Dedifferentiated amniotic fluid mesenchymal stem cell (primary cell): ENCODE data around the gene PTRH1.
A peak's percentile ranks its signal among the peaks of the same experiment; 100 is the strongest.

Source experiments
- DNase-seq: peaks from one replicate; pipeline ENCODE4 v3.0.0-alpha.2; 2016; ENCODE audit errors: extremely low spot score

PTRH1 gene

DNA sequence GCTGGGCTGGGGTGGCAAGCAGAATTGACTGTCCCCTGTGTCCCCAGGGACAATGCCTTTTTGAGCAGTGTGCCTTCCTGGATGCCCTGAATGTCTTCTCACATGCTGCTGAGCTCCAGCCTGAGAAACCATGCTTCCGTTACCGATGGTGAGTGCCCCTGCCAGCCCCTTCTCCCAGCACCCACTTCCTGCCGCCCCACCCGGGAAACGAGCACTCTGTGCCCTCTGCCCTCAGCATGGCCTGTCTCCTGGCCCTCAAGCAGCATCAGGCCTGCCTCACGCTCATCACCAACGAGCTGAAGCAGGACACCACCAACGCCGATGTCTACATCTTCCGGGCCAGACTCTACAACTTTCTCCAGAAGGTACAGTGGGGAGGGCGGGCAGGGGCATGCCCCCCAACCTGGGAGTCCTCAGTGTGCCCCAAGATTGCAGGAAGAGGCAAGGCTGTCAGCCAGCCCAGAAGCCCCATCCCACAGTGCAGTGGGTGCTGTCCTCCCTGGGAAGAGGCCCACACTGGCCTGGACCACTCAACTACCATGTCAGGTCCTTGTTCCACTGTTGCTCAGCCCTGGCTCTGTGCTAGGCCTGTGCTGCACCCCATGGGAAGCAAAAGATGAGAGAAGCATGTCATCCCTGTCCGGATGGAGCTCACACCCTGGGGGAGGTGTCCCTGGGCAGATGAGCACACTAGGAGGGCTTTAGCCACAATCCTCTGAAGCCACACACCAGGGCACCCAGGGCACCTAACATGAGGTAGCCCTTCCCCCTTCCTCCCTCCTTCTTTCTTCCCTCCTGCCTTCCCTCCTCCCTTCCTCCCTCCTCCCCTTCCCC lies 4.8 kb upstream of the PTRH1 start:
- DNase-seq = no peak

DNA sequence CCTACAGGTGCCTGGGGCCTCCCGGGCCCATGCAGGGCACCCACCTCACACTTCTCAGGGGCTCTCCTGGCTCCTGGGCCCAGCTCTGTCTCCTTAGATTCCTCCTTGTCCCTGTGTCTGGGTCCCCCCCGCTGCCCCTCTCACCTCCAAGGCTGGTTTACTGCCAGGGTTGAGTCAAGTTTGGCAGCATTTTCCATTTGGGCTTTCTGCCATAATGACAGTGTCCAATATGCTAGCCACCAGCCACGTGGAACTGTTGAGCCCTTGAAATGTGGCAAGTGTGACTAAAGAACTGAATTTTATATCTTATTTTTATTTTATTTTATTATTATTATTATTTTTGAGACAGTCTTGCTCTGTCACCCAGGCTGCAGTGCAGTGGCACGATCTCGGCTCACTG lies 2.3 kb upstream of the PTRH1 start:
- no peak for DNase-seq

DNA sequence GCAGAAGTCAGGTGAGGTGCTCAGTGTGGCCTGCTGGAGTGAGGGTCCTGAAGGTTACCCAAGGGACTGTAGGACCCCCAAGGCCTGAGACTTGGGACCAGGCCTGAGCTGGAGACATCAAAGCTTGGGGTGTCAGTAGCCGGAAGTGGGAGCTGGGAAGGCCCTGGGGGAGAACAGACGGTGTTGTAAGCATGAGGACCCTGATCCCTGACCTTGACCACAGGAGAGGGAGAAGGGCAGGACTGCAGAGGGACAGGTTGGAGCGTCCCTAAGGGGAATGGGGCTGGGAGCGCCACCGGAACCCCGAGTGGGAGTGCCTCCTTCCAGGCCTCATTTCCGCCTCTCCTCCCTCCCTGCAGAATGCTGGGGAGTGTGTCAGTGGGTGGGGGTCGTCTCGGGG lies 949 bp upstream of the PTRH1 start:
- DNase-seq = no peak

GRCh38 chr9:127714951-127715469 lies 453 bp downstream of the PTRH1 start:
- no peak for DNase-seq

- no peak for DNase-seq
These were observed 1.3 kb downstream of the PTRH1 start for GRCh38 chr9:127714020-127714750.

GRCh38 chr9:127712867-127713266 lies 2.6 kb downstream of the PTRH1 start:
- DNase-seq = no peak

GRCh38 chr9:127712371-127712770 lies 3.1 kb downstream of the PTRH1 start:
- DNase-seq = no peak

DNA sequence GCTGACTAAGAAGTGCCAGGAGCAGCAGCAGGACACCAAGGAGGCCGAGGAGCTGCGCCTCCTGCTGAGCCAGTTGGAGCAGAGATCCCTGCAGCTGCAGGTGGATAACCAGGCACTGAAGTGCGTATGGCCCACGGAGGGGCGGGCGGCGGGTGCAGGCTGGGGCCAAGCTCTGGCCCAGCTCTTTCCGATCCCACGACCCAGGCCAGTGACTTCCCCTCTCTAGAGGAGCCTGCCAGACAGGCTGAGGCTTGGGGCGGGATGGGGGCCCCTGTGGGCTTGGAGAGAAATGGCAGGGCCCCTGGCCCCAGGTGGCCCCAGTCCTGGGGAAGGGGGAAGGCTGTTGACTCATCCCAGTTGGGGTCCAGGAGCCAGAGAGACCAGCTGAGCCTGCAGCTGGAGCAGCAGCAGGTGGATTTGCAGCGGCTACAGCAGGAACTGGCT lies 3.6 kb downstream of the PTRH1 start:
- DNase-seq = no peak

DNA sequence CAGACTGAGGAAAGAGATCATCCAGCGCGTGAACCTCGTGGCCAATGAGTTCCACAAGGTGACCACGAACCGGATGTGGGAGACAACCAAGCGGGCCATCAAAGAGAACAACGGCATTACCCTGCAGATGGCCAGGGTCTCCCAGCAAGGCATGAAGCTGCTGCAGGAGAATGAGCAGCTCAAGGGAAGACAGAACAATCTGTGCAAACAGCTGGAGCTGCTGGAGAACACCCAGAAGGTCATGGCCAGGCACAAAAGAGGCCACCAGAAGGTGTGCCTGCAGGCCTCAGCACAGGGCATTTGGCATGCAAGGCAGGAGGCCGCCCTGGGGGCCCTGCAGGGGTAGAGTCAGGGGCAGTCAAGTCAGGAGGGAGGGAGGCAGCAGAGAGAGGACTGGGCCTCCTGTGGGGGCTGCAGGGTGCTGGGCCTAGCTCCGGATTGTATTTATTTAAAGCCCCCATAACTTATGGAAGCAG lies 4.2 kb downstream of the PTRH1 start:
- DNase-seq = no peak

- DNase-seq = no peak
These were observed 5.2 kb downstream of the PTRH1 start for GRCh38 chr9:127710204-127710783.

DNA sequence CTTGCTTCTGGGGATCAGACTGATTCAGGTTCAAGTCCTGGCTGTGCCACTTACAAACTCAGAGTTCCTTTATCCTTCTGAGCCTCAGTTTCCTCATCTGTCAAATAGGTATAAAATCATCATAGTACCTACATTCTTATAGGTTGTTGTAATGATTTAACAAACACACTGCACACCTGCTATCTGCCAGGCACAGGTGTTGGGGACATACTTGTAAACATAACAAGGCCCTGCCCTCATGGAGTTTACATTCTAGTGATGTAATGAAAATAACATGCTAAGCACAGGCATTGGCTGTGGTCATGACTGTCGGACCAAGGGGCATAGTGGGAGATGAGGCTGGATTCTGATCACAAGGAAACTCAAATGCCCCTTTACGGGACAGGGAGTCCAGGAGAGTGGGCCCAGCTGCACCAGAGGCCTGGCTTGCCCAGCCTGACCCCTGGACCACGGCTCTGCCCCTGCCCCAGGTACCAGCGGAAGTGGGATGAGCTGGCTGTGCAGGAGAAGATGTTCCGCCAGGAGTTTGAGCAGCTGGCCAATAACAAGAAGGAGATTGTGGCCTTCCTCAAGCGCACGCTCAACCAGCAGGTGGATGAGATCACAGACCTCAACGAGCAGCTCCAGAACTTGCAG lies 6.4 kb downstream of the PTRH1 start:
- DNase-seq = no peak

- no peak for DNase-seq
These were observed 7.7 kb downstream of the PTRH1 start for GRCh38 chr9:127707766-127708165.

DNA sequence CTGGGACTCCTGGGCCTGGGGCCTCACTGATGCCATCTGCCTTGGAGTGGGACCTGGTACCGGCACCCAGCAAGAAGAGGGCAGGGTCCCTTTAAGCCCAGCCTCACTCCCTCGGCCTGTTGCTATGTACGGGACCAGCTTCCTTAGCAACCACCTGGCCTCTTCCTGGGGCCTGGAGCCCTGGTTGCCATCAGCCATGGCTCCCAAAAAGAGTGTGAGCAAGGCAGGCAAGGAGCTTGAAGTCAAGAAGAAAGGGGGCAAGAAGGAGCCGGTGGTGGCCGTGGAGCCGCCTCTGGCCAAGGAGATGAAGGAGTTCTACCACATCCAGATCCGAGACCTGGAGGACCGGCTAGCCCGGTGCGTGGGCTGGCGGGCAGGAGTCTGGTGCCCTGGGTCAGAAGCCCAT lies 8.6 kb downstream of the PTRH1 start, which contains the start of gene CFAP157:
Gene CFAP157 (plus strand): TSS at position 153 of the 406 bp plus-strand sequence. CDS start 44 bp downstream, at position 197.
- DNase-seq = no peak

DNA sequence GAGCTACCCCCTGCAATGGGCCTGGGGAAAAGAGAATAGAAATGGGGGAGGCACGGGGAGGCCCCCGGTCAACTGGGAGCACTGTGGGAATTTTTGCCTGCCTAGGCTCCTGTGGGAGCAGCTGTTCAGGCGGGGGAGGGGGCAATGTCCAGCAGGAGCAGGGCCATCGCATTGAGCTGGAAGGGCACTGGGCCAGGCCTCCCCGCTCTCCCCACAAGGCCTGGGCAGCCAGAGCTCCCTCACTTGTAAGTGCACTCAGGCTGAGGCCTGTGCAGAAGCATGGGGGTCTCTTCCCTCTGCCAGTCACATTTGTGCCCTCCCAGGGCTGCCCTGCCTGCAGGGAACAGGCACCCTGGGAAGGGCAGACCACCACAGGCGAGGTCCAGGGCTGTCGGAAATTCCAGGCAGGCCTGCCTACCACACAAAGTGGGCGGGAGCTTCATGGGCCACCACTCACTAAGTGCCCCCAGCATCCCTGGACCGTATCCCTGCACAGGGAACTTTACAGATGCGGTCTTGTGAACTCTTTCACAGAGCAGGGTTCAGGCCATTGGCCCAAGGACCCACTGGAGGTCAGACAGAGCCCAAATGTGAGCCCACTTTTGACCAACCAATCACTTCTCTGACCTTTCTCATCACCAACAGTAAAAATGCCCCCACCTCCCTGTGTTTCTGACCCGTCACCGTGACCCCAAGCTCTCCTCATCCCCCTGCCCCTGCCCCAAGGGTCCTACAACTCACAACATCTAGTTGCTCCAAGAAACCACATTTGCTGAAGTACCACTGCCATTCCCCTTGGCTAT lies 9.7 kb downstream of the PTRH1 start:
- DNase-seq = no peak

- no peak for DNase-seq
These were observed 12.0 kb downstream of the PTRH1 start for GRCh38 chr9:127703289-127703946.

- no peak for DNase-seq
These were observed 14.7 kb downstream of the PTRH1 start for GRCh38 chr9:127700594-127701255.

DNA sequence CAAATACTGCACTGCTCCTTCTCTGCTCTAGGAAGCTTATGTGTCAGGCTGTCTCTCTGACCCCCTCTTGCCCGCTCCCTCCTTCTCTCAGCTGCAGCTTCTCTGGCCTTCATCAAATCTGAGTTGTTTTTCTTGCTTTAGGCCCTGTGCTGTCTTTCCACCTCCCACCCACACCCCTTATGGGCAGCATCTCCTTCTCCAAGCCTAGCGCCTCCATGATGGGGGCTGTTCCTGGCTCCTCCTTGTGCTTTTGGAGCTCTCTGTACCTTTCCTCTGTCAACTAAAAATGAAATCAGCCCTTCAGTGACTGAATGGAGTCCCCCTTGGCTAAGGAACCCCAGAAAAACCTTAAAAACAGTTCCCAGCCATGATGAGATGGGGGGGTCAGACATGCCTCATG lies 15.3 kb downstream of the PTRH1 start:
- no peak for DNase-seq

- DNase-seq = peak; percentile 79
These were observed 16.3 kb downstream of the PTRH1 start for GRCh38 chr9:127698985-127699670.

GRCh38 chr9:127698386-127698785 lies 17.1 kb downstream of the PTRH1 start:
- no peak for DNase-seq
